Keratinocyte (primary cell): ENCODE results near the gene AJAP1. TPM values are rescaled to one million over a fixed set of nuclear protein-coding genes. Genes with fewer than 3 reads are reported as not detected.
A peak's percentile ranks its signal among the peaks of the same experiment; 100 is the strongest.

Experiments
- DNase-seq: peaks from one replicate; pipeline ENCODE4 v3.0.0-alpha.2; 2011; ENCODE audit warnings: low read depth, missing footprints, low spot score
- FAIRE-seq: peaks from 2 replicates; lab custom pipeline; 2011; peaks lifted over from hg19 to GRCh38; lab: Jason Lieb, UNC
- H2AFZ ChIP-seq: 2 replicates; pipeline ENCODE4 v1.6.0; 2012; ENCODE audit warnings: low read length, control low read depth, inconsistent platforms; ENCODE audit not compliant: control insufficient read depth
- H3K27ac ChIP-seq: 2 replicates; pipeline ENCODE4 v1.5.1; 2011; ENCODE audit warnings: low read length; ENCODE audit not compliant: control insufficient read depth, insufficient read depth
- H3K27me3 ChIP-seq: 3 replicates; pipeline ENCODE4 v1.6.0; 2011; ENCODE audit warnings: low read length; ENCODE audit not compliant: control insufficient read depth, insufficient read depth; ENCODE audit errors: extremely low read depth
- H3K36me3 ChIP-seq, 2 experiments: 2 replicates in 1 of 2; 3 replicates in 1 of 2; pipeline ENCODE4 v1.5.1; 2011; ENCODE audit warnings: low read length in 2 of 2, mild to moderate bottlenecking in 1 of 2; ENCODE audit not compliant: control insufficient read depth in 2 of 2, insufficient read depth in 2 of 2; ENCODE audit errors: extremely low read depth in 1 of 2
- H3K4me1 ChIP-seq: 3 replicates; pipeline ENCODE4 v1.5.1; 2011; ENCODE audit warnings: low read length; ENCODE audit not compliant: control insufficient read depth, insufficient read depth; ENCODE audit errors: extremely low read depth
- H3K4me2 ChIP-seq: 3 replicates; pipeline ENCODE4 v1.6.0; 2011; ENCODE audit warnings: low read depth, low read length; ENCODE audit not compliant: control insufficient read depth, insufficient read depth; ENCODE audit errors: extremely low read depth
- H3K4me3 ChIP-seq, 3 experiments: fragments of 200-600 bp in 1 of 3; sonication (generic) in 1 of 3; 2 replicates in 2 of 3; 3 replicates in 1 of 3; pipeline ENCODE4 v1.5.1; 2011 to 2016; ENCODE audit warnings: low read length in 3 of 3, mild to moderate bottlenecking in 3 of 3, control low read depth in 2 of 3, inconsistent platforms in 1 of 3, low read depth in 1 of 3, mixed read lengths in 1 of 3, mixed run types in 1 of 3, moderate library complexity in 1 of 3; ENCODE audit not compliant: control insufficient read depth in 2 of 3, insufficient read depth in 2 of 3; ENCODE audit errors: extremely low read depth in 1 of 3
- H3K79me2 ChIP-seq: 2 replicates; pipeline ENCODE4 v1.6.0; 2012; ENCODE audit warnings: low read length; ENCODE audit not compliant: control insufficient read depth, insufficient read depth
- H3K9ac ChIP-seq: 3 replicates; pipeline ENCODE4 v1.6.0; 2011; ENCODE audit warnings: low read length; ENCODE audit not compliant: control insufficient read depth, insufficient read depth; ENCODE audit errors: extremely low read depth
- H3K9me1 ChIP-seq: 3 replicates; pipeline ENCODE4 v1.6.0; 2011; ENCODE audit warnings: low read length; ENCODE audit not compliant: control insufficient read depth, insufficient read depth; ENCODE audit errors: extremely low read depth
- H3K9me3 ChIP-seq: 2 replicates; pipeline ENCODE4 v1.5.1; 2012; ENCODE audit warnings: low read depth, low read length; ENCODE audit not compliant: control insufficient read depth
- H4K20me1 ChIP-seq: 3 replicates; pipeline ENCODE4 v1.6.0; 2011; ENCODE audit warnings: low read length; ENCODE audit not compliant: control insufficient read depth, insufficient read depth; ENCODE audit errors: extremely low read depth
- EZH2 ChIP-seq: IDR thresholded peaks from one replicate; pipeline ENCODE4 v1.6.1; 2012; ENCODE audit warnings: inconsistent platforms, mild to moderate bottlenecking, low read length, moderate library complexity
- dilution Hi-C: fragments of 300-500 bp; cut with MboI; formaldehyde crosslinking; loops from one replicate; pipeline ENCODE4 v1.7.0; 2020; ENCODE audit warnings: low sequenced_read_pairs; ENCODE audit not compliant: extremely low pct_ligation_motif_present
- polyA plus RNA-seq, 5 experiments: library from polyadenylated mRNA; depleted of rRNA in 3 of 5; stranded (reverse) in 3 of 5; stranded (forward) in 1 of 5; unstranded in 1 of 5; fragments of >200 nt; gene quantifications; 1 replicate in 1 of 5; 2 replicates in 3 of 5; 3 replicates in 1 of 5; pipeline versions ENCODE4 v1.2.1 to v1.2.3, GENCODE V29; 2011 to 2012; ENCODE audit warnings: missing spikeins in 2 of 5, low read depth in 1 of 5, low replicate concordance in 1 of 5
- TF ChIP-seq, protein P1 (sequence below), 3 experiments: IDR thresholded peaks in 1 of 3; conservative IDR thresholded peaks in 1 of 3; optimal IDR thresholded peaks in 1 of 3; 2 replicates in 2 of 3; 3 replicates in 1 of 3; pipeline versions ENCODE3 to v1.5.1; 2011; ENCODE audit warnings: low read length in 3 of 3, mild to moderate bottlenecking in 3 of 3, moderate library complexity in 2 of 3, control low read depth in 1 of 3, inconsistent platforms in 1 of 3; ENCODE audit not compliant: insufficient read depth in 2 of 3; ENCODE audit errors: extremely low read depth in 1 of 3

The AJAP1 gene
- polyA plus RNA-seq, 1 donor (not counting 4 experiments of a cell fraction or from before 2014, with no cell fraction given): 2.2 TPM

DNA sequence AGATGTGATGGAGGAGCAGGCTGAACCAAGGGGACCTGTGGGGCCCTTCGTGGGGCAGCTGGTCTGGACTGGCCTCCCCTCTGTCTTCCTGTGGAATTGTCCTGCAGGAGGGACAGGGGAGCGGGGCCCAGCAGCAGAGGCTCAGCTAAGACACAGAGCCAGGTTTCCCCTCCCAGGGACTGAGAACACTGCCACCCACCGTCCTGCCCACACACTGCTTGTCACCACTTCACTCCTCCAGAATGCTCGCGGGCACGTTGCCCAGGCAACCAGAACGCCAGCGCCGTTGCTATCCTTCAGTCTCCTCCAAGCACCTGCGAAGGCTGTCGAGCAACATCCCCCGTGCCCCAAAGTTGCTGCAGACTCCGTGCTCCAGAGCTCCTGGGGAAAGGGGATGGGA lies 46.4 kb downstream of the AJAP1 start:
- dilution Hi-C loops: no loop called here
- no peaks in the 10 kb centered on the region for H3K9me3 ChIP-seq
- no peaks in the 10 kb centered on the region for H4K20me1 ChIP-seq
- H3K4me2 ChIP-seq: no peak overlapping the region
- H3K36me3 ChIP-seq: no peaks in the 10 kb centered on the region
- peaks cover 16% of the 10 kb centered on the region for H3K4me1 ChIP-seq
- FAIRE-seq: no peak
- H3K27me3 ChIP-seq: no peaks in the 10 kb centered on the region
- TF ChIP-seq EZH2: no peak
- TF ChIP-seq, protein P1, sequence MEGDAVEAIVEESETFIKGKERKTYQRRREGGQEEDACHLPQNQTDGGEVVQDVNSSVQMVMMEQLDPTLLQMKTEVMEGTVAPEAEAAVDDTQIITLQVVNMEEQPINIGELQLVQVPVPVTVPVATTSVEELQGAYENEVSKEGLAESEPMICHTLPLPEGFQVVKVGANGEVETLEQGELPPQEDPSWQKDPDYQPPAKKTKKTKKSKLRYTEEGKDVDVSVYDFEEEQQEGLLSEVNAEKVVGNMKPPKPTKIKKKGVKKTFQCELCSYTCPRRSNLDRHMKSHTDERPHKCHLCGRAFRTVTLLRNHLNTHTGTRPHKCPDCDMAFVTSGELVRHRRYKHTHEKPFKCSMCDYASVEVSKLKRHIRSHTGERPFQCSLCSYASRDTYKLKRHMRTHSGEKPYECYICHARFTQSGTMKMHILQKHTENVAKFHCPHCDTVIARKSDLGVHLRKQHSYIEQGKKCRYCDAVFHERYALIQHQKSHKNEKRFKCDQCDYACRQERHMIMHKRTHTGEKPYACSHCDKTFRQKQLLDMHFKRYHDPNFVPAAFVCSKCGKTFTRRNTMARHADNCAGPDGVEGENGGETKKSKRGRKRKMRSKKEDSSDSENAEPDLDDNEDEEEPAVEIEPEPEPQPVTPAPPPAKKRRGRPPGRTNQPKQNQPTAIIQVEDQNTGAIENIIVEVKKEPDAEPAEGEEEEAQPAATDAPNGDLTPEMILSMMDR (optimal IDR thresholded peaks at IDR 0.05 in 1 of 3, IDR thresholded peaks at IDR 0.05 in 1 of 3, conservative IDR thresholded peaks at IDR 0.05 in 1 of 3; ENCODE audit: extremely low read depth in 1 of 3, insufficient read depth in 2 of 3, low read length in 3 of 3): peak in 2 of 3 experiments; percentile 38 to 52
- no peaks in the 10 kb centered on the region for H3K79me2 ChIP-seq
- H3K27ac ChIP-seq: no peak overlapping the region
- peak; percentile 42 for DNase-seq
- no peak overlapping the region for H2AFZ ChIP-seq
- no peak overlapping the region for H3K4me3 ChIP-seq
- no peak overlapping the region for H3K9ac ChIP-seq
- H3K9me1 ChIP-seq: no peaks in the 10 kb centered on the region

DNA sequence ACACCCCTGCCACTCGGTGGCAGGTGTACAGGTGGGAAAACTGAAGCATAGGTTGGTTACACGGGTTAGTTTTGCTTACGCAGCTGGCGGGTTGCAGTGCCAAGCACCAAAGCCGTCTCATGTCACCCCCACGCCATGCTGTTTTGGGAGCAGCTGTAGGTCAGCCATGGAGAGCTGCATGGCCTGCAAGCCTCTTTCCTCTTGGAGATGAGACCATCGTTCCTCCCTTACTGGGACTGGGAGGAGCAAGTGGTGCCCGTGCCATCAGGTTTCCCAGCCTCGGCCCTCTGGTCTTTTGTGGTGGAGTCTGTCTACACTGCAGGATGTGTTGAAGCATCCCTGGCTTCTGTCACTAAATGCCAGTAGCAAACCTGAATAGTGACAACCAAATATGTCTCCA lies 46.9 kb downstream of the AJAP1 start:
- no peaks in the 10 kb centered on the region for H3K79me2 ChIP-seq
- H3K4me1 ChIP-seq: peaks cover 16% of the 10 kb centered on the region
- no peaks in the 10 kb centered on the region for H3K9me3 ChIP-seq
- H3K36me3 ChIP-seq: no peaks in the 10 kb centered on the region
- H3K9me1 ChIP-seq: no peaks in the 10 kb centered on the region
- H3K4me2 ChIP-seq: no peak overlapping the region
- no peaks in the 10 kb centered on the region for H4K20me1 ChIP-seq
- no peak overlapping the region for H3K27ac ChIP-seq
- FAIRE-seq (no peak), DNase-seq (no peak)
- no peaks in the 10 kb centered on the region for H3K27me3 ChIP-seq
- dilution Hi-C loops: no loop called here
- TF ChIP-seq, protein P1 (optimal IDR thresholded peaks at IDR 0.05 in 1 of 3, IDR thresholded peaks at IDR 0.05 in 1 of 3, conservative IDR thresholded peaks at IDR 0.05 in 1 of 3; ENCODE audit: extremely low read depth in 1 of 3, insufficient read depth in 2 of 3, low read length in 3 of 3): no peak
- H3K4me3 ChIP-seq: no peak overlapping the region
- H3K9ac ChIP-seq: no peak overlapping the region
- H2AFZ ChIP-seq: no peak overlapping the region
